ENCODE measurements around the gene IL17RC. TPM values are rescaled to one million over a fixed set of nuclear protein-coding genes. Genes with fewer than 3 reads are reported as not detected.

IL17RC gene
- polyA plus RNA-seq, 2 donors: 37.0 to 52.7 TPM

DNA sequence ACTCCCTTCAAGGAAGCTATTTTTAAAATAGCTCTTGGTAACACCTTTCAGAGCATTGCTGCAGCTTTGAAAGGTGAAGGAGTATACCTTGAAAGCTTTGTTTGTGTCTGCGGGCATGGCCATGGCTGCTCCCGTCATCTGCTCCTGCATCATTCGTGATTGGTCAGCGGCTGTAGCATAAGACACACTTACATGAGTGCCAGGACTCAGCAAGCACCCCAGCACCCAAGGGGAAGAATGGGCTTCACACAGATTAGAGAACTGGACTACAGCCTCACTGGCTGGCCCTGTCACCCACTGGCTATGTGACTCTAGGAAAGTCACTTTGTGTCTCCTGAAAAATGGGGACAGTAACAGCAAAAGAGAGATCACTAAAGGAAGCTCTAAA, 52.7 kb downstream of the IL17RC start:
- H3K9me3 ChIP-seq (ENCODE audit: control insufficient read depth in 2 of 2, insufficient read depth in 1 of 2, low read depth in 1 of 2, low read length in 1 of 2): no peaks in the 10 kb centered on the region
- peak overlapping the region; percentile 60 to 95 for H3K27ac ChIP-seq (ENCODE audit: low read depth in 2 of 2, low read length in 1 of 2)
- peaks cover 2 to 4% of the 10 kb centered on the region in 2 donors for H3K36me3 ChIP-seq (ENCODE audit: control insufficient read depth in 2 of 2, insufficient read depth in 2 of 2, low read length in 1 of 2)
- no peak overlapping the region for H3K4me3 ChIP-seq (ENCODE audit: low read depth in 1 of 2, low read length in 2 of 2)
- 95% methylated on average over 4 of the region's 4 CpGs for WGBS, 2 donors
- no peaks in the 10 kb centered on the region for H3K27me3 ChIP-seq (ENCODE audit: control insufficient read depth in 1 of 2, insufficient read depth in 2 of 2, low read length in 2 of 2)
- H3K4me1 ChIP-seq (ENCODE audit: control insufficient read depth in 2 of 2, insufficient read depth in 2 of 2, low read length in 1 of 2): no peaks in the 10 kb centered on the region

DNA sequence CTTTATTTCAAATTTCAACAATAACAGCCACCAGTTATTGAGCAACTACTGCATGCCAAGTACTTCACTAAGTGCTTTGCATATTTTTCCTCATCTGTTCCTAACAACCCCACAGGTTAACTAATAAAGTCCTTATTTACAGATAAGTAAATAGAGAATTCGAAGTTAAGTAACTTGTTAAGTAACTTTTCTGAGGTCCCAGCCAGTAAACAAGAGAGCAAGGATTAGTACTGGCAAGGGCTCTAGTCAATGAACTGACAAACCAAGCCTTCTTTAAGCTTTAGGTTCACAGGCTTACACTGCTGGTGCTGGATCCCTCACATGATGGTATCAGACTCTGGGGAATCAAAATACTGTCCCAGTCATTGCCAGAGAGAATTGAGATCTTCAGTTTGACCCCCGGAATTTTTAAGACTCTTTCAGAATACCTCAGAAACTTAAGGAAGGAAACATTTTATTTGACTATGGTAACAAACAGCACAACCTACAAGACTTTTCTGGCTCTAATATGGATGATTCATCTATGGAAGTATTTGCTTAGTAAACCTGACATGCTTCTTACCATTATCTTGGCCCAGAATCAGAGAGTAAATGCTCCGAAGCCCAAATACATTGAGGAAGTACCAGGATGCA, 53.2 kb downstream of the IL17RC start:
- H3K27me3 ChIP-seq (ENCODE audit: control insufficient read depth in 1 of 2, insufficient read depth in 2 of 2, low read length in 2 of 2): no peaks in the 10 kb centered on the region
- H3K27ac ChIP-seq (ENCODE audit: low read depth in 2 of 2, low read length in 1 of 2): peak overlapping the region; percentile 65 to 95
- no peaks in the 10 kb centered on the region for H3K9me3 ChIP-seq (ENCODE audit: control insufficient read depth in 2 of 2, insufficient read depth in 1 of 2, low read depth in 1 of 2, low read length in 1 of 2)
- H3K4me3 ChIP-seq (ENCODE audit: low read depth in 1 of 2, low read length in 2 of 2): no peak overlapping the region
- H3K4me1 ChIP-seq (ENCODE audit: control insufficient read depth in 2 of 2, insufficient read depth in 2 of 2, low read length in 1 of 2): no peaks in the 10 kb centered on the region
- 52 to 64% methylated on average over 3 of the region's 3 CpGs for WGBS, 2 donors
- H3K36me3 ChIP-seq (ENCODE audit: control insufficient read depth in 2 of 2, insufficient read depth in 2 of 2, low read length in 1 of 2): peaks cover 2 to 6% of the 10 kb centered on the region in 2 donors

DNA sequence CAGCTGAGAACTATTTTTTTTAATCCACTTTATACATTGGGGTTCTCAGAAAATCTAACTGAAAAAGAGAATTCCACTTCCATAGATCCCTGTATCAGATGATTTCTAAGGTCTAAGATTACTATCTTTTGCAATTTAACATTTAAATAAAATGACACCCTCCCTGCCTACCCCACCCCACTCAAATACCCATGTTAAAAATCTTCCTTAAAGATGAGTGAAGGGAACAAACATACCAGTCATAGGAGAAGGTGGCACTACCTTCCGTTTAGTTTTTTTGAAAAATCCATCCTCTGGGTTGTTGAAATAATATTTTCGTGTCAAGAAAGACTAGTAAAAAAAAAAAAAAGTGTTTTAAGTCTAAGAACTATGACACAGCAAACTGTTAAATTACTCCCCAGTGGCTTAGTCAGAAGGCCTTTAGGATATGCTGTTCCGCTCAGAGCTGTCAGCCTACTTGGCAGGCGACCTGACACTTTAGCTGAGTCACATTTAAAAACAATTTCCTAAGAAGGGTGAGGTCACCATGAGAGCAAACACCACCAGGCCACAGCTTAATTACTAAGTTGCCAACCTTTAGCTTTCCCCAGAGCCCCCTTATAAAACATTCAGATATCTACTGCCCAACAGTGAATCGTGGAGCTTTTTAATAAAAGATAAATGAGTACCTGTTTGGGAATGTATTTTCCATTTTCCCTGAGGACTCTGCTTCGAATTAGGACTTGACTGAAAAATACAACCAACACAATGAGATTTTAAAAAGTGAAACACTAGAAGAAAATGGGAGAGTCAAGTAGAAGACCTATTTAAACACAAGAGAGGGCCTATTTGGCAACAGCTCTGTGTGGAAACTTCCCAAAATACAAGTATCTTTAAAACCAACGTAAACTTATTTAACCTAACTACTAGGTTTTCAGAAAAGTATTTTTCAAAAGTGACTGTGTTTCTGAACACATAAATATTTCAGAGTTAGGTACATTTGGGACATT, 60.1 kb downstream of the IL17RC start:
- H3K27me3 ChIP-seq (ENCODE audit: control insufficient read depth in 1 of 2, insufficient read depth in 2 of 2, low read length in 2 of 2): no peaks in the 10 kb centered on the region
- H3K4me1 ChIP-seq (ENCODE audit: control insufficient read depth in 2 of 2, insufficient read depth in 2 of 2, low read length in 1 of 2): no peaks in the 10 kb centered on the region
- H3K4me3 ChIP-seq (ENCODE audit: low read depth in 1 of 2, low read length in 2 of 2): no peak overlapping the region
- peaks cover 0 to 4% of the 10 kb centered on the region in 2 donors for H3K36me3 ChIP-seq (ENCODE audit: control insufficient read depth in 2 of 2, insufficient read depth in 2 of 2, low read length in 1 of 2)
- WGBS, 2 donors: 19 to 39% methylated on average over 7 of the region's 7 CpGs
- no peaks in the 10 kb centered on the region for H3K9me3 ChIP-seq (ENCODE audit: control insufficient read depth in 2 of 2, insufficient read depth in 1 of 2, low read depth in 1 of 2, low read length in 1 of 2)
- peak overlapping the region; percentile 89 to 92 for H3K27ac ChIP-seq (ENCODE audit: low read depth in 2 of 2, low read length in 1 of 2)

DNA sequence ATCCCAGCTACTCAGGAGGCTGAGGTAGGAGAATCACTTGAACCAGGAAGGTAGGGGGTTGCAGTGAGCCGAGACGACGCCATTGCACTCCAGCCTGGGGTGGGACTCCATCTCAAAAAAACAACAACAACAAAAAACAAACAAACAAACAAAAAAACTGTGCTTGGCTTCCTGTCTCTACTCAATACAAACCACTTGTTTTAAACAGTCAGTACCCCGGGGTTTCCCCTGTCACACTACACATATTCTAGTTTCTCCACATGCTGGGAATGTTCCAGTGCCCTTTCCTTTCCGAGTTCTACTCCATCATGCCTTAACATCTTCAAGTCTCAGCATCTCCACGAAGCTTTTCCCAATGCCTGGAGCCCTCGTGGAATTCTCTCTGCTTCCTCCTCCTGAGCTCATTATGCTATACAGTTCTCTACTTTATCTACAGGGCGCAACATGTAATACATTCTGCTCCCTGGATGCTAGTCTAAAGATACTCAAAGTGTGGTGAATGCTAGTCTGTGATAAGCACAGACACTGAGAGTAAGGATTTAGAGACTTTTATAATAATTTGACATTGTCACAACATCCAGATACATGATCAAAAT, 61.9 kb downstream of the IL17RC start:
- no peaks in the 10 kb centered on the region for H3K9me3 ChIP-seq (ENCODE audit: control insufficient read depth in 2 of 2, insufficient read depth in 1 of 2, low read depth in 1 of 2, low read length in 1 of 2)
- 79 to 82% methylated on average over 8 of the region's 8 CpGs for WGBS, 2 donors
- no peak overlapping the region for H3K4me3 ChIP-seq (ENCODE audit: low read depth in 1 of 2, low read length in 2 of 2)
- H3K27ac ChIP-seq (ENCODE audit: low read depth in 2 of 2, low read length in 1 of 2): peak overlapping the region in 1 of 2 donors; percentile 48
- H3K36me3 ChIP-seq (ENCODE audit: control insufficient read depth in 2 of 2, insufficient read depth in 2 of 2, low read length in 1 of 2): peaks cover 0 to 4% of the 10 kb centered on the region in 2 donors
- H3K27me3 ChIP-seq (ENCODE audit: control insufficient read depth in 1 of 2, insufficient read depth in 2 of 2, low read length in 2 of 2): no peaks in the 10 kb centered on the region
- H3K4me1 ChIP-seq (ENCODE audit: control insufficient read depth in 2 of 2, insufficient read depth in 2 of 2, low read length in 1 of 2): peaks cover 0 to 4% of the 10 kb centered on the region in 2 donors

DNA sequence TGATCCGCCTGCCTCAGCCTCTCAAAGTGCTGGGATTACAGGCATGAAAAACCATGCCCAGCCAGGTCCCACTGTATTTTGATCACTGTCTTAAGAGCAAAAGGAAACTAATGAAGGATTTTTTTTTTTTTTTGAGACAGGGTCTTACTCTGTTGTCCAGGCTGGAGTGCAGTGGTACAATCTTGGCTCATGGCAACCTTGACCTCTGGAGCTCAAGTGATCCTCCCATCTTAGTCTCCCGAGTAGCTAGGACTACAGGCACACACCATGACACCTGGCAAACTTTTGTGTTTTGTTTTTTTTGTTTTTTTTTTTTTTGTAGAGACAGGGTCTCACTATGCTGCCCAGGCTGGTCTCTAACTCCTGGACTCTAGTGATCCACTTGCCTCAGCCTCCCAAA, 63.4 kb downstream of the IL17RC start:
- Histone ChIP-seq H3K9me3 (ENCODE audit: control insufficient read depth in 2 of 2, insufficient read depth in 1 of 2, low read depth in 1 of 2, low read length in 1 of 2) (no peaks in the 10 kb centered on the region), H3K27me3 (ENCODE audit: control insufficient read depth in 1 of 2, insufficient read depth in 2 of 2, low read length in 2 of 2) (no peaks in the 10 kb centered on the region), H3K27ac (ENCODE audit: low read depth in 2 of 2, low read length in 1 of 2) (no peak overlapping the region), H3K4me1 (ENCODE audit: control insufficient read depth in 2 of 2, insufficient read depth in 2 of 2, low read length in 1 of 2) (peaks cover 0 to 4% of the 10 kb centered on the region in 2 donors), H3K36me3 (ENCODE audit: control insufficient read depth in 2 of 2, insufficient read depth in 2 of 2, low read length in 1 of 2) (peaks cover 2 to 3% of the 10 kb centered on the region in 2 donors), H3K4me3 (ENCODE audit: low read depth in 1 of 2, low read length in 2 of 2) (no peak overlapping the region)
- 93 to 98% methylated on average over 2 of the region's 2 CpGs for WGBS, 2 donors

Other genes with a start within 250 kb of the IL17RC start
- under 1 TPM in 1 of 2 donors, not detected in 1; 0.05 TPM for gene CPNE9, start 213.3 kb upstream of the IL17RC start, polyA plus RNA-seq
- 1 to 10 TPM; 6.1 to 8.9 TPM for gene BRPF1, start 185.4 kb upstream of the IL17RC start, polyA plus RNA-seq
- 1 to 10 TPM; 7.7 to 9.0 TPM for gene OGG1, start 167.1 kb upstream of the IL17RC start, polyA plus RNA-seq
- 1 to 10 TPM; 6.5 to 8.1 TPM for gene CAMK1, start 147.2 kb upstream of the IL17RC start, polyA plus RNA-seq
- 10 to 100 TPM; 22.9 to 29.9 TPM for gene TADA3, start 124.6 kb upstream of the IL17RC start, polyA plus RNA-seq
- gene ARPC4, start 124.0 kb upstream of the IL17RC start, polyA plus RNA-seq: 100 to 1,000 TPM in 1 of 2 donors, 10 to 100 TPM in 1; 52.8 to 114 TPM
- 10 to 100 TPM; 14.5 to 31.2 TPM for gene TTLL3, start 106.8 kb upstream of the IL17RC start, polyA plus RNA-seq
- gene RPUSD3, start 73.1 kb upstream of the IL17RC start, polyA plus RNA-seq: 10 to 100 TPM; 30.7 to 31.6 TPM
- gene CIDEC, start 36.8 kb upstream of the IL17RC start, polyA plus RNA-seq: under 1 TPM; 0.18 to 0.53 TPM
- 10 to 100 TPM; 20.6 to 25.8 TPM for gene JAGN1, start 26.5 kb upstream of the IL17RC start, polyA plus RNA-seq
- gene IL17RE, start 14.2 kb upstream of the IL17RC start, polyA plus RNA-seq: 10 to 100 TPM in 1 of 2 donors, 1 to 10 TPM in 1; 9.2 to 24.9 TPM
- 10 to 100 TPM; 12.1 to 24.2 TPM for gene CRELD1, start 16.7 kb downstream of the IL17RC start, polyA plus RNA-seq
- 1 to 10 TPM; 1.0 to 2.0 TPM for gene PRRT3, start 35.3 kb downstream of the IL17RC start, polyA plus RNA-seq
- 100 to 1,000 TPM in 1 of 2 donors, 10 to 100 TPM in 1; 44.7 to 100 TPM for gene EMC3, start 69.7 kb downstream of the IL17RC start, polyA plus RNA-seq
- 1 to 10 TPM; 5.1 to 6.5 TPM for gene FANCD2, start 109.3 kb downstream of the IL17RC start, polyA plus RNA-seq
- gene FANCD2OS, start 191.2 kb downstream of the IL17RC start, polyA plus RNA-seq: under 1 TPM in 1 of 2 donors, not detected in 1; 0.22 TPM
- gene BRK1, start 198.6 kb downstream of the IL17RC start, polyA plus RNA-seq: 100 to 1,000 TPM in 1 of 2 donors, 10 to 100 TPM in 1; 79.2 to 148 TPM
- 10 to 100 TPM; 16.3 to 29.0 TPM for gene VHL, start 224.7 kb downstream of the IL17RC start, polyA plus RNA-seq
- gene IRAK2, start 247.8 kb downstream of the IL17RC start, polyA plus RNA-seq: 1 to 10 TPM; 6.1 to 7.1 TPM